Astrocyte (in vitro differentiated cells and primary cell): ENCODE results near the gene SCGB1A1.

Source experiments
- CTCF ChIP-seq: IDR thresholded peaks from 2 replicates; pipeline ENCODE4 v1.5.1; 2011; ENCODE audit warnings: low read depth, mild to moderate bottlenecking, inconsistent platforms, low read length, moderate library complexity; ENCODE audit not compliant: insufficient read depth
- EZH2 ChIP-seq: IDR thresholded peaks from 2 replicates; pipeline ENCODE4 v1.6.1; 2012; ENCODE audit warnings: mild to moderate bottlenecking, low read length, inconsistent platforms; ENCODE audit not compliant: insufficient read depth

GRCh38 chr11:62444835-62445234, 26.0 kb downstream of the SCGB1A1 start:
- TF ChIP-seq EZH2 (no peak), CTCF (no peak)
